NCI-H1436 treated with DMSO at 0.1 percent for 48 hours (cell line): ENCODE measurements around the gene PLEKHN1.
"Not testable (repeated sequence)": the region's sequence is repeated elsewhere in the genome, so short reads cannot be mapped to it uniquely, and the experiment has no call there.

ENCODE experiments used
- DNase-seq: peaks from one replicate; lab custom pipeline; 2025; lab: John Stamatoyannopoulos, UW

Gene PLEKHN1

DNA sequence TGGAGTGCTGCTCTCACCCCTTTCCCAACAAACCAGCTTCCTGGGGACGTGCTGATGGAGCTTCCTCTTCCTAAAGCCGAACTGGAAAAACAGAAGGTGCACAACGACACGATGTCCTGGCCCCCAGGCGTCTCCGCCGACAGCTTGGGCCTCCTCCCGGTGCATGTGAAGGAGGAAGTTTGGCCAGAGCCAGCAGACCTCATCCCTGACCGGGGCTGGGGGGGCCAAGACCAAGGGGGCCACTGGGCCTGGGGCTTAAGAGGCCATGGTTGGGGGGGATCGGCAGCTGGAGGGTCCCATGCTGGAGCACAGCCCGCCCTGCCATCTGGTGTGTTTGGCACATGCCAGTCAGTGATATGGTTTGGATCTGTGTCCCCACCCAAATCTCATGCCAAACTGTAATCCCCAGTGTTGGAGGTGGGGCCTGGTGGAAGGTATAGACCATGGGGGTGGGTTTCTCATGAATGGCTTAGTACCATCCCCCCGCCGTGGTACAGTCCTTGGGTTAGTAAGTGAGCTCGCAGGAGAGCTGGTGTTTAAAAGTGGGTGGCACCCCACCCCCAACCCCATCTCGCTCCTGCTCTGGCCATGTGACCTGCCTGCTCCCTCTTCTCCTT is 27.2 kb downstream of the PLEKHN1 start:
- DNase-seq: no peak

DNA sequence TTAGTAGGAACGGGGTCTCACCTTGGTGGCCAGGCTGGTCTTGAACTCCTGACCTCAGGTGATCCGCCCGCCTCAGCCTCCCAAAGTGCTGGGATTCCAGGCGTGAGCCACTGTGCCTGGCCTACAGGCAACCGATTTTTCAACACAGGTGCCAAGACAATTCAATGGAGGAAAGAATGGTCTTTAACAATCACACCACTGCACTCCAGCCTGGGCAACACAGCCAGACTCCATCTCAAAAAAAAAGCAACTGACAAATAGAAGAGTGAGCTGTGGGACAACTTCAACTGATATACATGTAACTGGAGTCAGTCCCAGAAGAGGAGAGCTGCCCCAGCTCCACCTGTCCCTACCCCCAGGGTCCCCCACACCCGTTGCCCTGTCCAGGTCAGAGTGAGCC is 28.3 kb downstream of the PLEKHN1 start:
- DNase-seq: not testable (repeated sequence)

DNA sequence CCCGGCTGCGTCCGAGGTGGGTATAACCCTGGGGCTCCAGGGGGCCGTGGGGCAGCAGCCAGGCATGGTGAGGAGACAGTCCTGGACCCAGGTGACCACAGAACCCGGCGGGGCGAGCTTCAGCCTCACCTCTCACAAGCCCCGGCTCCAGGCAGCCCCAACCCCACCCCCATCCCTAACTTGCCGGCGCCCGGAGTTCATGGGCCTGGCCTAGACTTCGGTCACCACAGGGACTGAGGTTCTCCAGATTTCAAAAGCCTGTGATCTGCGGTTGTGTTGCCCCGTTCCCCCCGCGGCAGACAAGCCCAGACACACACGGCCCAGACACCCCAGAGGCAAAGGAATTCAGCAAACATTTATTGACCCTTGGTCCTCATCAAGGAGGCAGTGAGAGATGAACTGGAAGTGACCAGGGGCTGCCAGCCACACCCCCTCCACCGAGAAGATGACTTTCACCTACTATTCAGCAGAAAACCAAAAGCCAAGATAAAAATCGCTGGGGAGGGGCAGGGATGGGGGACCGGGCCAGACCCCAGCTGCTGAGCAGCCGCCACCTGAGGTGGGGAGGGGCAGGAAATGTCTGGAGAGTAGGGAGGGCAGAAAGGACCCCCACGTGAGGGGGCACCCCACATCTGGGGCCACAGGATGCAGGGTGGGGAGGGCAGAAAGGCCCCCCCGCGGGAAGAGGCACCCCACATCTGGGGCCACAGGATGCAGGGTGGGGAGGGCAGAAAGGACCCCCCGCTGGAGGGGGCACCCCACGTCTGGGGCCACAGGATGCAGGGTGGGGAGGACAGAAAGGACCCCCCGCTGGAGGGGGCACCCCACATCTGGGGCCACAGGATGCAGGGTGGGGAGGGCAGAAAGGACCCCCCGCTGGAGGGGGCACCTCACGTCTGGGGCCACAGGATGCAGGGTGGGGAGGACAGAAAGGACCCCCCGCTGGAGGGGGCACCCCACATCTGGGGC is 29.7 kb downstream of the PLEKHN1 start:
- no peak for DNase-seq

- DNase-seq: no peak
Measured at GRCh38 chr1:996851-997712, 30.8 kb downstream of the PLEKHN1 start.

- no peak for DNase-seq
Measured at GRCh38 chr1:997713-997992, 31.4 kb downstream of the PLEKHN1 start.

DNA sequence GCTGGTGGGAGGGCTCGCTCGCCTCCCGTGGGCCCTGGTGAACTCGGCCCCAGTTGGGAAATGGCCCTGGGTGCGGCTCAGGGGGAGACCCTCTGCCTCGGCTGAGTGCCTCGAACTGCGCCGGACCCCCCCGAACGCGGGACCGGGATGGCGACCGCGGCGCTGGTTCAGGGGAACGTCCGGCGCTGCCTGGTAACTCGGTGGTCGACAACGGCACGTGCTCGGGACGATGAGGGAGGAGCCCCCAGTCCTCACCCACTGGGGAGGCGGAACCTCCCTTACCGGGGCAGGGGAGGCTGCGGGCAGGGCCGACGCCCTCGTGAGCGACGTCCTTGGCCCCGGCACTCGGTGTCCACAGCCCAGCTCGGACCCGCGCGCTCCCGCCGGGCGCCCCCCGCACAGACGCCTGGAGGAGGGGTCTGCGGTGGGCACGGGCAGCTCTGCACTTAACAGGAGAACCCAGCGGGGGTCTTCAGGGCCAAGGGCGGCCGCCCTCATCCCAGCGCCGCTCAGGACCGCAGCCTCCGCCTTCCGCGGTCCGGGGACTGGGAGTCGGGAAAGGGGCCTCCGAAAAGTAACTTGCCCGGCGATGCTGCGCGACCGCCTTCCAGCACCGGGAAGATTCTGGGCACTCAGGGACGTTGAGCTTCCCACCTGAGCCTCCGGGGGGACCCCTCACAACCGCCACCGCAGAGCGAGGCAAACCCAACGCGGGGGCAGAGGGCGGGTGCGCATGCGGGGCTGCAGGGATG is 31.9 kb downstream of the PLEKHN1 start:
- DNase-seq: no peak

DNA sequence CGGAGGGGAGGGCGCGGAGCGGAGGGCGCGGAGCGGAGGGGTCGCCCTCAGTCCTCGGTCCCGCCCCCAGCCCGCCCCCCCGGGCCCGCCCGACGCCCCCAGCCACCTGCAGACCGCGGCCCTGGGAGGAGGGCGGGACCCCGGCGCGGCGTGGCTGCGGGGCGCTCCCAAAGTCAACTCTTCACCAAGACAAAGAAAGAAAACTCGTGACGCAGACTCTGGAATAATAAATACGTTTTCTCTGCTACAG is 32.4 kb downstream of the PLEKHN1 start:
- DNase-seq: no peak

- DNase-seq: no peak
Measured at GRCh38 chr1:998995-999724, 32.9 kb downstream of the PLEKHN1 start.

DNA sequence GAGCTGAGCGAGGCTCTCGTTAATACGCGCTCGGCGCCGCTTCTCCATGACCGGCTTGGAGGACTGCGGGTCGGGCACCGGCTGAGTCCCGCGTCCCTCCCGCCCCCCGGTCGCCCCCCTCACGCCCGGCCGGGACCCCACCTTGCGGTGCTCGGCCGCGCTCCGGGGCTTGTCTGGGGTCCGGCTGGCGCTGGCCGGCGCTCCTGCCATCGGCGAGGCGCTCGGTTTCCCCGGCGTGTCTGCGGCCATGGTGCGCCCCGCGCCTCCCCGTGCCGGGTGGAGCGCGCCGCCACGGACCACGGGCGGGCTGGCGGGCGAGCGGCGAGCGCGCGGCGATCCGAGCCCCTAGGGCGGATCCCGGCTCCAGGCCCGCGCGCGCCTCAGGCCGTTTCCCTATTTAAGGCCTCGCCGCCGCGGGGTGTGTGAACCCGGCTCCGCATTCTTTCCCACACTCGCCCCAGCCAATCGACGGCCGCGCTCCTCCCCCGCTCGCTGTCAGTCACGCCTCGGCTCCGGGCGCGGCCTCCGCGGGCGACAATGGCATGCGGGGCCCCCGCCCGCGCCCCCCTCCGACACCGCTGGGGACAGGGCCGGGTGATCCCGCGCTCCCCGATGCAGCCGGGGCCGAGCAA is 33.6 kb downstream of the PLEKHN1 start, which contains the start of gene HES4:
HES4 (minus strand) TSS at position 373 of the 632 bp plus-strand sequence; CDS start at position 249, 124 bp downstream.
- DNase-seq: peak; percentile 51

DNA sequence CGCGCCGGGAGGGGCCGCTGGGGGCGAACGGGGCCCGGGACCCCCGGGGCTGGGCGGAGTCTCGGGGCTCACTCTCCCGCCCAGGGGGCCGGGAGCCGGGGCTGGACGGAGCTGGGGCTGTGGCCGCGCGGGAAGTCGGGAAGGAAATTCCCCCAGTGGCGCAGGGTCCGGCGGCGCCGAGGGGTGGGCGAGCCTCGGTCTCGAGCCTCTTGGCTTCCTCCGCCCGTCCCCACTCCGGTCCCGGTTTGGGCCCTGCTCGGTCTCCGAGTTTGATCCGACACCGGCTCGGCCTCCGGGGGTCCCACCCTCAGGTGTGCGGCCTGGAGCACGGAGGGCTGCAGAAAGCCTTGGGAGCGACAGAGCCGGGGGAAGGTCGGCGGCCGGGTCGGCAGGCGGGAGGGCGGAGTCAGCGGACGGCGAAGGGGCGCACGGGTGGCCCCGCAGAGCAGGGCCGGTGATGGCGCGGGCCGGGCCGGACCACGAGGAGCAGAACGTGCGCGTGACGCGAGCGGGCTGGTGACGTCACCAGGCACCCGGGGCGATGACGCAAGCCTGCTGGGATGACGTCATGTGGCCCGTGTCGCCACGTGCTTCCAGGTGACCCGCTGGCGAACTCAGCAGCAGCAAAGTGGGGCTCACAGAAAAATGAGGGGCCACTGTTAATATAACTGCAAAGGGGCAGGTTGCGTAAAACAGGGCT is 34.2 kb downstream of the PLEKHN1 start:
- DNase-seq: no peak

GRCh38 chr1:1001057-1001783 is 34.9 kb downstream of the PLEKHN1 start:
- DNase-seq: no peak

DNA sequence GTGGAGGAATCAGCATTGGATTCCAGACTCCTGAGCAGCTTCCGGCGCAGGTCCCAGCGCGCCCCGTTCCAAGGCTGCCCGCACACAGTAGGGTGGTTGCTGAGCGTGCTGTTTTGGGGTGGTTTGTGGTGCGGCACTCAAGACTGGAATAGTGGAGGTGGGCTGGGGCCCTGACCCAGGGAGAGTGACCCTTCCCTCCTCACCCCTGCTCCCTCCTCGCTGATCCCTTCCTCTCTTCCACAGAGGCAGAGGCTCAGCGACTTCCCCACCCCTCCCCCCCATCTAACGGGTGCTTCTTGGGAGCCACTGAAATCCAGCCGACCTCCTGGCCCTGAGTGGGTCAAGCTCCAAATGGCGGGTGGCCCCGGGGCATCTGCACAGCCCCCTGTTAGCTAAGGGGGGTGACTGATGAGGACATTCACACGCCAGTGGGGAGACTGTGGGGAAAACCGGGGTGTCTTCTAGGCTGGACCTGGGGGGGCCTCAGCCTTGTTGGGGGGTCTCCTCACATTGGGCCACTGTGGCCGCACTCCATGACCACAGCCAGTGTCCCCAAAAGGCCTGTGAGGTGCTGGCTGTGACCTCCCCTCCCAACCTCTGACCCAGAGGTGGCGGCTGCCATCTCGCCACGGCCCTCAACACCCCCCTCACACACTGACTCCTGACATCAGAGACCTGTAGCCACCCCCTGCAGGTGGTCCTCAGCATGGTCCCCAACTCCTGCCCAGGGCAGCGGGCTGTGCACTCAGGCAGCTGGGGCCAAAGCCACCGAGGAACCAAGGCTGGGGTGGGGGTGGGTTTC is 37.5 kb downstream of the PLEKHN1 start:
- no peak for DNase-seq

DNA sequence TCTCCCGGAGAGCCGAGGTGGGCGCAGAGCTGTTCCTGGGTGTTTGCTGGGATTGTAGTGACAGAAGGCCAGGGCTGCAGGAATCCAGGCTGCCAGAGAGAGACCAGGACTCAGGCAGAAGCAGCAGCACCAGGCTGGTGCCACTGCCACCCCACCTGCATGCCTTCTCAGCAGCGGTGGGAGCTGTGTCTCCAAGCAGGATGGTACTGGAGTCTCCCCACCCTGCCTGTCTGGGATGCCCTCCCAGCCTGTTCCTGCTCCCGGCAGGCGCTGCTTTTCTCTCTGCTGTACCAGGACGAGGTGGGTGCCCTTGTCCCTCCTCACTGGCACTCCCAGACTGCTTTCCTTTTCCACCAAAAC is 38.1 kb downstream of the PLEKHN1 start:
- DNase-seq: no peak

DNA sequence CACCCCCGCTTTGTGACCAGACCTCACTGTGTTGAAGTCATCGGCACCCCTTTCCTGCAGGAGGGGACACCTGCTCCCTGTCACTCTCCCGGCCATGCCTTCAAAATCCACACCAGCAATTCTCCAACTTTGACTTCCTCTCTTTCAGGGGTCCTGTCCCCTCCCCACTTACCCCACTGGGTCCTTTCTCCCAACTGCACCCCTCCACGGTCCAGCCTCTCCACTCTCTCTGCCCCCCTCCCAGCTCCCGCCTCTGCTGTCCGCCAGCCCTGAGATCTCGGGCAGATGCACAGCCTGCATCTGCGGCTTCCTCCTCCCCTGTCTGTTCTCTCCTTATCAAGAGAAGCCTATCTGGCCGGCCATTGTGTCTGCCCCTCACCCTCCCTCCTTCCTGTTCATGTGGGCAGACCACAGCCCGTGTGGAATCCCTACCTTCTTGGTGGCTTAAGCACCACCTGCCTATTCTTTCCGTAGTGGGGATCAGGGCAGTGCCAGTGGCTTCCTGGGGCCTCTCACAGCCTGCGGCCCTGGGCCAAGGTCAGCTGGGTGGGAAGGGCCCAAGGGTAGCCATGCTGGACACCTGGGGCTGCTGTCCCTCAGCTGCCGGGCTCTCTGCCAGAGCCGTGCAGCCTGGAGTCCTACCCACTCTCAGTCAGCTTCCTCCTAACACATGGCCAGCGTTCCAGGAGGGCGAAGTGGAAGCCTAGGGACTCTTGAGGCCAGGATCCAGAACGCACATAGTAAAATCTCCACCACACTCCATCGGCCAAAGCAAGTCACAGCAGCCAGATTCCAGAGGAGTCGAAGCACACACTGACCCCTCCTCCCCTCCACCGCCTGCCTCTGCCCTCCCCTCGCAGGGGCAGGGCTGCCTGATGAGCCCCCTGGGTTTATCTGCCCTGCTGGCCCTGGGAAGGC is 38.8 kb downstream of the PLEKHN1 start:
- DNase-seq: no peak

GRCh38 chr1:1005774-1006304 is 39.6 kb downstream of the PLEKHN1 start:
- DNase-seq: no peak

- no peak for DNase-seq
Measured at GRCh38 chr1:1006305-1007159, 40.2 kb downstream of the PLEKHN1 start.
